ENCODE results near the gene STRIP2.
A peak's percentile ranks its signal among the peaks of the same experiment; 100 is the strongest.
"Not testable (repeated sequence)": the region's sequence is repeated elsewhere in the genome, so short reads cannot be mapped to it uniquely, and the experiment has no call there.

STRIP2 gene

GRCh38 chr7:129423700-129424410 lies 10.4 kb upstream of the STRIP2 start:
- DNase-seq = no peak

- DNase-seq = no peak
Observed at GRCh38 chr7:129426482-129426881, 7.8 kb upstream of the STRIP2 start.

- no peak for DNase-seq
Observed at GRCh38 chr7:129427526-129428045, 6.6 kb upstream of the STRIP2 start.

- peak; percentile 42 for DNase-seq
Observed at GRCh38 chr7:129431911-129432643, 2.2 kb upstream of the STRIP2 start.

- DNase-seq = peak; percentile 5
Observed at GRCh38 chr7:129434675-129435318, 565 bp downstream of the STRIP2 start.

- no peak for DNase-seq
Observed at GRCh38 chr7:129435414-129435829, 1.2 kb downstream of the STRIP2 start.

GRCh38 chr7:129436335-129436923 lies 2.2 kb downstream of the STRIP2 start:
- DNase-seq = no peak

GRCh38 chr7:129437190-129437589 lies 3.0 kb downstream of the STRIP2 start:
- DNase-seq = no peak

GRCh38 chr7:129438281-129438838 lies 4.1 kb downstream of the STRIP2 start:
- DNase-seq = no peak

- DNase-seq = peak; percentile 29
Observed at GRCh38 chr7:129438839-129439651, 4.8 kb downstream of the STRIP2 start.

GRCh38 chr7:129439963-129440625 lies 5.9 kb downstream of the STRIP2 start:
- DNase-seq = no peak

- DNase-seq = no peak
Observed at GRCh38 chr7:129443612-129444011, 9.4 kb downstream of the STRIP2 start.

GRCh38 chr7:129444776-129445175 lies 10.5 kb downstream of the STRIP2 start:
- DNase-seq = not testable (repeated sequence)

GRCh38 chr7:129446925-129447324 lies 12.7 kb downstream of the STRIP2 start:
- peak; percentile 20 for DNase-seq

GRCh38 chr7:129447445-129447844 lies 13.2 kb downstream of the STRIP2 start:
- DNase-seq = not testable (repeated sequence)

- DNase-seq = not testable (repeated sequence)
Observed at GRCh38 chr7:129448608-129449007, 14.4 kb downstream of the STRIP2 start.

- no peak for DNase-seq
Observed at GRCh38 chr7:129450295-129450694, 16.1 kb downstream of the STRIP2 start.

GRCh38 chr7:129452589-129453231 lies 18.5 kb downstream of the STRIP2 start:
- no peak for DNase-seq

GRCh38 chr7:129453510-129454248 lies 19.4 kb downstream of the STRIP2 start:
- DNase-seq = no peak

GRCh38 chr7:129454249-129454551 lies 20.0 kb downstream of the STRIP2 start:
- DNase-seq = no peak
